HG03378 (cell line): Measurements from ENCODE around the gene LSM5.

Source experiments
- ATAC-seq: cut with Tn5 transposase; IDR thresholded peaks from one replicate; pipeline ENCODE4 v1.9.1; 2021; ENCODE audit warnings: mild to moderate bottlenecking, moderate library complexity; ENCODE audit not compliant: unreplicated experiment

The LSM5 gene

DNA sequence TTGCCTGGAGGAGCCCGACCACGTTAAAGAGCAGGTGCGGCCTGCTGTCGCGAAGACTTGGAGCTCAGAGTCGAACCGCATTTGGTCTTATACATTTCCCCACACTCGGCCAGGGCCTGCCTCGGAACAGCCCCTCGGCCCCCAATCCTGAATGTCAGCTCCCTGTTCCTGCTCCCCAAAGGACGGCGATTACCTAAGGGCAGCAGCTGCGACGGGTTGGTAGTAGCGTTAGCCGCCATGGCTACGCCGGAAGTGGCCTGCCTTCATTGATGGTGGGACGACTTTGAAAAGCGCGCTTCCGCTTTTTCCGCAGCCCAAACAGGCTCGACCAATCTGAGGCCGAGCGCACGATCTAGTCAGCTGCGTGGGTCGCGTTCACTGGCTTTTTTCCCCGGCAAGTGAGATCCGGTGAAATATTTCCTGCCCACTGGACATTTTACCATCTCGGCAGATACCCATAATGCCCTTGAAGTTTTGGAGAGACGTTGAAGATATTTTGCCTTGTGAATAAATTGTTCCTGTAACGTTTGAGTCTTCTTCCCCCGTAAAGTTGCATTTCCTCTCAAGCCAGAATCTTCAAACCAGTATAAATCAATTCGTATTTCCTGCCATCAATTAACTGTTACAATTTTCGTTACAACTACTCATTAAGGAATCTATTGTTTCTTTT, at the start of gene LSM5:
LSM5 (minus strand) TSS at position 254 of the 670 bp plus-strand sequence; CDS start at position 239, 15 bp downstream.
- ATAC-seq, result peak; percentile 91

DNA sequence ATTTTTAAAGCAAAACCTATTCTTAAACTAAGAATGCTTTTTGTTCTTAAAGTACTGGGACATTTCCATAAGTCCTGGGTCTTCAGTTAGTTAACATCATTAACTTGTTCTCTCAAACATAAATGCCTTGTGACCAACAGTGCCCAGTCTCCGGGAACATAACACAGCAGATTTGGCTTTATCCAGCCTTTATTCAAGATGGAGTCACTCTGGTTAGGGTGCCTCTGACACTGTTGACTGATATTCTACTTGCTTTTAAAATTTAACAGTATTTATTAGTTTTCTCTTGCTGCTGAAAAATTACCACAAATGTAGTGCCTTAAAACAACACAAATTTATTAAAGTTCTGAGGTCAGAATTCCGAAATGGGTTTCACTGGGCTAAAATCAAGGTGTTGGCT, 49.2 kb upstream of the LSM5 start:
- ATAC-seq, result no peak

DNA sequence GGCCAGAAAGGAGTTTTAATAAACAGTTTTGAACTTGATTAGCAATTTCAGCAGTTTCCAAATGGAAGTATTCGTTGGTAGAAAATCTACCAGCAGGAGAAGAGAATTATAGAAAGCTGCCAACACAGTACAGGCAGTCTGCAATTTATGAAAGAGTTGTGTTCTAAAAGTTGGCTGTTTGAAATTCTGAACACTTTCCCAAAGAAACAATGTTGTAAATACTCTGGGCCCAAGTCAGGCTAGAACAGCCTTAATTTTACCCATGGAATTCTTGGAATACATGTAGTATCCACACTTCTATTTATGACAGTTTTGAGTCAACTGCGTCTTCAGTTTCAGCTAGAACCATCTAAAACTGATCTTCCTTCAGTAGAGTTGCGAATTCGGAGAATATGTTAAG, 47.6 kb upstream of the LSM5 start:
- no peak for ATAC-seq

DNA sequence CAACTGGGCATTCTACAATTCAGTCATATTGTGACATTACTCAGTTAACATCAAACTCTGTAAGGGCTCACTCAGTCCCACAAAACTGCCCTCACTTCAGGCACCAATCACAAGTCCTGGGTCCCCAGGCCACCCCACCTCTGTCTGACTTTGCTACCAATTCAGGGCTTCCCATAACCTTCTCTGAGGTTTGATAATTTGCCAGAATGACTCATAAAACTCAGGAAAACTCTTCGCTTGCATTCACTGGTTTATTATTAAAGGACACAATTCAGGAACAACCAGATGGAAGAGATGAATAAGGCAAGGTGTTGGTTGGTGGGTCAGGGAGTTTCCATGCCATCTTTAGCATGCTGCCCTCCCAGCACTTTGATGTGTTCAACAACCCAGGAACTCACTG, 46.4 kb upstream of the LSM5 start:
- no peak for ATAC-seq

DNA sequence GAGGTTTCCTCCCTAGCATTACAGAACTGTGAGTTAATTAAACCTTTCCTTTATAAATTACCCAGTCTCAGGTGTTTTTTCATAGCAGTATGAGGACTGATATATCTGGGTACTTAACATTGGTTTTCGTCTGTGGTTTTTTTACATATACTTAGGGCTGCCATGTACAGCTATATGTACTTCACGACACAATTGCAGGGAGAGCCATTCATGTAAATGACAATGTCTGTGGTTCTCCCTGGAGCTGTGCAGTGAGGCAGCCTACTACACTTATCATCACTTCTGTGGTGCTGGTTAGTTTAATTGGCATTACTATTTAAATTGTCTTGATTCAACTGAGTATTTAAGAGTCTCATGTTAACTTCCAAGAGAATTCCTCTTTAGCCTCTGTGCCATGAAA, 45.8 kb upstream of the LSM5 start:
- no peak for ATAC-seq

DNA sequence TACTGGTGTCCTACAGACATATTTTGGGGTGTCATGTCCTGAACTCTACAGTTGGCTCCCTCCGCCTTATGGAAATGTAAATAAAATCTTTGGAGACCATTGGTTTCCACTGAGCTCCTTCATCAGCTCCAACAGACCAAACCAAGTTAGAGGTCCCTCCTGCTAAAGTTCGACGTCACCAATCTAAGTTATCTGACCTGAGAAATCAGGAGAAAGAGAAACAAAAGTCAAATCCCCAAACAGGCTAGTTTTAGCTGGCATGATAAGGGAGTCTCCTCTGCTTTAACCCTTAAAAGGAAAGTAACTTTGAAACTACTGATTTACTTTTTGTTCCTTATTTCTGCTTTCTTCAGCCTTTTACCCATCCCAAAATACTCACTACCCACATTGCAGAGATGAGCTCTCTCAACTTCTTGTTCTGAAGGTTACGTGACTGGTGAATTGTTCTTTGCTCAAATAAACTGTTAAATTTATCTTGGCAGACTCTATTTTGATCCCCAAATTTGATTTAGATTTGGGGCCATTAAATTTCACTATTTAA, 45.1 kb upstream of the LSM5 start:
- peak; percentile 50 for ATAC-seq

DNA sequence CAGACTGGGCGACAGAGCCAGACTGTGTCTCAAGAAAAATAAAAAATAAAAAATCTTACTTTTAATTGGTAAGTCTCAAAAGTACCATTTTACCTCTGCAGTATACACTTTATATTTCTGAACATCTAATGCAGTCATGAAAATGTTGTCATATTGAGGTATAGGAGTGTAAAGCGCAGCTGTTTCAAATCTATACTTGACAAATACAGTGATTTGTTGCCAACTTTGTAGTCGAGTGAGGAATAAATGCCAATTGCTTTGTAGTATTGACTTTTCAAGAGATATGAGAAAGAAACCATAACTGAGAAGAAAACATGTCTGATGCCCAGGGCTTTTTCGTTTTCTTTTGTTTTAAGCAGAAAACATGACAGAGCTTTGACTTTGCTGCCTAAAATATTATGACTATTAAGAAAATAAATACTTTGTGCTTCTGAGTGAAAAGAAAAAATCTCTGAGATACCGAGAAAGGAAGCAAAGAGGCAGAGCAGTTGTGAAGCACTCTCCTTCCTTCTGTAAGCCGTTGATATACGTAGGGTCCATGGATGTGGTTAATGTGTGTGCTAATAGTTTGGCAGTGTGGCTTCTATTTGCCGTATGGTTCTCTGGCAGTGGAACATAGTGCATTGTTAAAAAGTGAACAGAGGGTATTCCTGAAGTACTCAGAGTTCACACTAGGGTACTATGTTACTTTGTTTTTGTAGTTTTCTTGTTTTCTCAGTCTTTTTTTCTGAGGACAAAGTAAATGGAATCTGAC, 43.3 kb upstream of the LSM5 start:
- ATAC-seq, result no peak

DNA sequence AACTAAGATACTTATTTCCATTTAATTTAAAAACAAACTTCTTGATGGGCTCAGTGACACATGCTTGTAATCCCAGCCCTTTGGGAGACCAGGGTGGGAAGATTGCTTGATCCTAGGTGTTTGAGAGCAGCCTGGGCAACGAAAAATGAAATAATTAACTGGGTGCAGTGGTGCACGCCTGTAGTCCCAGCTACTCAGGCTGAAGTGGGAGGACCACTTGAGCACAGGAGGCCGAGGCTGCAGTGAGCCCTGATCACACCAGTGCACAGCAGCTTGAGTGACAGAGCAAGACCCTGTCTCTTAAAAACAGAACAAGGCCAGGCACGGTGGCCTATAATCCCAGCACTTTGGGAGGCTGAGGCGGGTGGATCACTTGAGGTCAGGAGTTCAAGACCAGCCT, 42.5 kb upstream of the LSM5 start:
- ATAC-seq, result no peak

DNA sequence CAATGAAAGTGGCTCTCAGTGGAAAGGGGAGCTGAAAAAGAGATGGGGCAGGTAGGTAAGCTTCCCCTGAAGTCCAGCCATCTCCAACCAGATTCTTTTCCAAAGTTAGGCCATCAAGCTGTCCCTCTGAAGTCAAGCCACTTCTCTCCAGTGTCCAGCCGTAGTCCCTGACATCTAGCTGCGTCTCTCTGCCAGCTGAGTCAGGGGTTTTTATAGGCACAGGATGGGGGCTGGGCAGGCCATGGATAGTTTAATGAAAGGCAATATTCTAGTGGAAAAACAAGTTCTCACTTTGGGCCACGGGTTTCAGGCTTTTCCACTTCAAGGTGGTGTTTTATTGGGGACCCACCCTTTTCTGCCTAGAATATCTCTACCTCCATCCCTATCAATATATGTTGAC, 41.9 kb upstream of the LSM5 start:
- ATAC-seq, result no peak

DNA sequence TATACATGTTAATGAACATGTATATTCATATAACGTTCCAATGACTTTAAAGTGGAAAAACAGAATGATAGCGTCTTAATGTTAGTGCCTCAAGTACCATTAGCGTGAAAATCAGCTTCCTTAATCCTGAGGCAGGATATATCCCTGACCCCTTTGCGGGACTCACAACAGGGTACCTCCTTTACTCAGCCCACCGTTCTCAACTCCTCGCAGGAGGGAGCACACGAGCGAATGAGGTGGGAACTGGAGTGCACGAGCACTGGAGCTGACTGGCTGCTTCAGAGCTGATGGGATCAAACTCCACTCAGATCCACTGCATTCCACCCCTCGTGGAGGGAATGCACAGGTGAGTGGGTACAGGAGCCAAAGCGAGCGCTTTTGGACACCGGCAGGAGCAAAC, 41.2 kb upstream of the LSM5 start:
- no peak for ATAC-seq

DNA sequence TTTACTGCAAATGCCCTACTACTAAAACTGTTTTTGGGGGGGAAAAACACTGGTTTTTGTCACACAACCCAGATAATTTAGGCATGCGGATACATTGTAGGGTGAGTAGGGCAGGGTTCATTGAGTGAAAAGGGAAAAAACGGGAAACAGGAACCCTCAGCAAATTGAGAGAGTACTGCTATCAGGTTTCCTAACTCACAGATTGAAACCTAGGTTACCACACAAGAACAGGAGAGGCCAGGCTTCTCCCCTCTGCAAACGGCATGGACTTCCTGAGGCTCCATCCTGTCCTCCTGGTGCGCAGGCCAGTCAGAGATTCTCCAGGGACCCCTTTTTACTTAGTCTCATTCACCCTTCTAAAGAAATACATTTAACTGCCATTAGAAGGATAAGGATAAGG, 35.7 kb upstream of the LSM5 start:
- ATAC-seq, result no peak

DNA sequence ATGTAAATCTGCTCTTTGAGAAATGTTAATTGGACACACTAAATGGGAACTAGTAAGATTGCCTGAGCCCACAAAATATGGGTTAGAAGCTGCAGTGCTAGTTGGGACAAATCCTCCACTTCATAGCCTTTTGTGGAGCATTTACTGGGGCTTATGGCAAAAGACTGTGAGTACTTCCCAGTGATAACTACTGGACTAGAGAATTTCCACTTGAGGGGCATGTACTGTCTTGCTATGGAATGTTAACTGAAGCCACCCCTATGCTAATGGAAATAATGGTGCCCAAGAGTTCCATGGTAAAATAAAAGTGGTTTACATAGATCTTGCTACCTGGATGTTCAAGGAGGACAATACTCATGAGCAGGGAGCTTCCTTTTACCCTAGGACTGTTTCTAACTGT, 34.5 kb upstream of the LSM5 start:
- ATAC-seq, result no peak

DNA sequence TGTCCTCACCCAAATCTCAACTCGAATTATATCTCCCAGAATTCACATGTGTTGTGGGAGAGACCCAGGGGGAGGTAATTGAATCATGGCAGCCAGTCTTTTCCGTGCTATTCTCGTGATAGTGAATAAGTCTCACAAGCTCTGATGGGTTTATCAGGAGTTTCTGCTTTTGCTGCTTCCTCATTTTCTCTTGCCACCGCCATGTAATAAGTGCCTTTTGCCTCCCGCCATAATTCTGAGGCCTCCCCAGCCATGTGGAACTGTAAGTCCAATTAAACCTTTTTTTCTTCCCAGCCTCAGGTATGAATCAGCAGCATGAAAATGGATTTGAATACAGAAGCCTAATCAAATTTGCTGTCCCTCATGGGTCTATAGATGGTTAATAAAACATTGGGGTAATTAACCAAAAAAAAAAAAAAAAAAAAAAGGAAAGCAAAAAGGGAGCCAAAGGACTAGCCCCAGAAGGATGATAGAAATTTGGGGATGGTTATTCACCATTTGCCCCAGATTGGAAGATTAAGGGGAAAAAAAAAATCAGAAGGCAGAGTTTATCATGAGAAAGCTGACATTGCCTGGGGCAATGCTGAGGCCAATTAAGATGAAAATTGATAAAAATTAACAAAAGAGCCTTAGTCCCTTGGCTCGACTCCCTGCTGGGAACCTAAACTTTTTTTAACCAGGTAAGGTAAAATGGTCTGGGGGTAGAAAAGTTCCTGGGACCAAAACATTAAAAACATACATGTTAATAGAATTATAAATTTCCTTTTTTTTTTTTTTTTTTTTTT, 32.8 kb upstream of the LSM5 start:
- ATAC-seq, result no peak

DNA sequence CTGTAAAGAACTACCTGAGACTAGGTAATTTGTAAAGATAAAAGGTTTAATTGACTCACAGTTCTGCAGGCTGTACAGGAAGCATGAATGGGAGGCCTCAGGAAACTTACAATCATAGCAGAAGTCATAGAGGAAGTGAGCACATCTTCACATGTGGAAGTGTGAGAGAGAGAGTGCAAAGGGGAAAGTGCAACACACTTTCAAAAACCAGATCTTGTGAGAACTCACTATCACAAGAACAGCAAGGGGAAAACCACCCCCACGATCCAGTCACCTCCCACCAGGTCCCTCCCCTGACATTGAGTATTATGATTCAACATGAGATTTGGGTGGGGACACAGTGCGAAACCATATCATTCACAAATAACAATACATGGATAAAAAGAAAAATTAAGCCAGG, 29.6 kb upstream of the LSM5 start:
- ATAC-seq, result no peak

DNA sequence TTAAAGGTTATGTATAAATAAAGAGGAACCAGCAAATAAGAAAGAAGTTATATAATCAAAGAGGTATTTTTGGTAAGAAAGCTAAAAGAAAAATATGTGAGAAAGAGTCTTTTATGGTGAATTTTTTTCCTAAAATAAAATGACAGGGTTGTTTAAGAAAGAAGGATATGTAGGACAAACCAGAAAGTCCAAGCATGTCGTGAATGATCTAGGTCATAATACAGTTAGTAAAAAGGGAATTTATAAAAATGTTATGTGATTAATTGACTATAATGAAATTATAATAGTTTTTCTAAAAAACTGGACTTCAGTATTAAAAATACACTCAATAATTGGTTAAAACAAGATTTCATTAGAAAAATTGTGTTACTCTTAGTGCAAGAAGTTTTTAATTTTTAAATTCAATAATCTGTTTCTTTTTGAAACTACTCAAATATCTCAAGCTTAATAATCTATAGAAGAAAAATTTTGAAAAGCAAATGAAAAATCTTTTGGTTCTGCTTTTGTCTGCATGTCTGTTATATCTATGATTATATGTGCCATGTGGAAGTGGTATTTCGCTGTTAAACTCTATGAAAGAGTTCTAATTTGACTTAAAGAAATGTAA, 28.5 kb upstream of the LSM5 start:
- ATAC-seq, result no peak

DNA sequence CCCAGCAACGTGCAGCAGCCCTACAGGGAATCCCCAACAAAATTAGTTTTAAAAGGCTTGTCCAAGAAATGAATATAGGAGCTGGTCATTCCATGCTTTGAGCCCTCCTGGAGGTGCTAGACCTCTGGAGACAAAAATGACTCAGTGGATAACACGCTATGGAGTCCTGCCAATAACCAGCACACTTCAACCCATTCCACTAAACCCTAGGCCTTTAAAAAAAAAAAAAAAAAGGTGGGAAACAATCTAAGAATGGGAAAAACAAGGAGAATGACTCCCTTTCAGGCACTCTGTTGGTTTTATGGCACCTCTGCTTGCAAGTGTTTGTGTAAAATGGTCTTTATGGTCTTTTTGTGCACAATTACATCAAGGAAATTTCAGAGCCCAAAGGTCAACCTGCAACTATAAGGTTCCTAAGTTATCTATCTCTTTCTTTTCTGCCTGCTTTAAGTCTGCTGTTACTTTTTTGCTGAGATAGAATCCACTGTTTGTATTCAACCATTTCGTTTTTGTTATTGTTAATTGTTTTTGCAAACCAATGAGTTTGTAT, 26.4 kb upstream of the LSM5 start:
- no peak for ATAC-seq

DNA sequence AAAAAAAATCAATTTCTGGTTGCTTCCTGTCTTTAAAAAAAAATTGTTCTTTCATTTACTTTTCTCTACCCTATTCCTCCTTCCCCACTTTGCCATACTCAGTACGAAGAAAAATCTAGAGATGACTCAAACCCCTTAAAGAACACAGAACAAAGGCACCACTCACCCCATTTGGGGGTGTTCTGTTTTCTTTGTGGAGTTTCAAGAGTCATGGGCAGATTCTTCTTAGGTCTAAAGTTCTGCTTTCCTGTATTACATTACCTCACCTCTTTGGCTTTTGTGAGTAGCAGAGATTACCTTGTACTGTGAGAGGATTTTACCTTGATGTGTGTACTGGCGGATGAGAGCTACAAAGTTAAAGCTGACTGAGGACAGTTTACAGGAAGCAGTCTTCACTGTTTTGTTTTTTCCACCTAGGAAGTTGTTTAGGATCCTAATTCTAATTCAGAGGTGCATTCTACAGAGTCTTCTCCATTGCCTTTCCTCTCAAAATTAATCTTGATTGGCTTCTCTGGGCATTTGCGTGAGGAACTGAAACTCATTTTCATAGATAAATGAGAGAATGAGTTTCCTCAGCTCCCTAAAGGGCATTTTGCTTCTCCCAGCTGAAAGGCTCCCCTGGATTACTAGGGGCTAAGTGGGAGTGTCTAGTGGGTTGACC, 25.8 kb upstream of the LSM5 start:
- peak; percentile 90 for ATAC-seq

DNA sequence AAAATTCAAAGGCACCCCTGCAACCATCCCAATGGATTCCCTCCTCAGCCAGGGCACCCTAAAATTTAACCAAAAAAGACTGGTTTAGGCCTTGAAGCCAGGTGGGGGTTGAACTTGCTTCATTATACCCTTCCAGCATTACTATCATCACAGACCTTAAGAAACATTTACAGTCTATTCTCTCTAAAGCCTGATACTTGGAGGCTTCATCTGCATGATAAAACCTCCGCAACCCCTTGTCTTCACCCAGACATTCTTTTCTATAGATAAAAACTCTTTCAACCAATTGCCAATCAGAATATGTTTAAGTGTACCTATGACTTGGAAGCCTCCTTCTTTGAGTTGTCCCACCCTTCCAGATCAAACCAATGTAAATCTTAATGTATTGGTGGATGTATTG, 23.0 kb upstream of the LSM5 start:
- ATAC-seq, result no peak

DNA sequence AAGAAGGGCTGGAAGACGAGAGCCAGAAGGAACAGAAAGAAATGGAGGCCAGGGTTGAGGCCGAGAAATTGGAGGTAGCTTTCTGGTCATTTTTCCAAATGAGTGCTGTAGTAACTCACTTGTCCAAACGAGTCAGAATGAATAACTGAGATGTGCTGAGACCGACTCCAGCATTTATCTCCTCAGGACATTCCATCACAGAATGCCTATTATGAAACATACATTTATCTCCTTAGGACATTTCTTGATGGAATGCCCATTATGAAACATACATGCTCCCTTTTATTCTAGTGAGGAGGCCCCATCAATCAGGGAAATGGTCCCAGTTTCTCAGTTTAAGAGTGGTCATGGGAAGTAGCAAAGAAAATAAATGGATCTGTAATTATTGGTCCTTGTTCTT, 21.6 kb upstream of the LSM5 start:
- no peak for ATAC-seq

DNA sequence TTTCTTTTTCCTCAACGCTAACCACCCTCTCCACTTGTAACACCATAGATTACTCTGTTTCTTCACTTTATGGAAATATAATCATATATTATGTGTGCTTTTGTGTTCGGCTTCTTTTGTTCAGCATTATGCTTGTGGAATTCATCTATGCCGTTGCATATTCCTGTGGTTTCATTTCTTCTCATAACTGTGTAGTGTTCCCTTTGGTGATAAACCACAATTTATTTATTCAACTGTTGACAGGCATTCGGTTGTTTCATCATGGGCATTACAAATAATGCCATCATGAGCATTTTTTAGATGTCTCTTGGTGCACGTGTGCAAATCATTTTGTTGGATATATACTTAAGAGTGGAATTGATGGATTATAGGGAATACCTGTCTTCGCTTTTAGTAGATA, 17.2 kb upstream of the LSM5 start:
- ATAC-seq, result no peak
